GM12872 (cell line): ENCODE measurements around the gene TCEA2.
A peak's percentile ranks its signal among the peaks of the same experiment; 100 is the strongest.

Source experiments
- TF ChIP-seq, protein P1 (sequence below): IDR thresholded peaks from 3 replicates; pipeline ENCODE4 v1.5.1; 2011; ENCODE audit warnings: low read depth, mild to moderate bottlenecking, low read length, moderate library complexity; ENCODE audit not compliant: insufficient read depth

TCEA2 gene

DNA sequence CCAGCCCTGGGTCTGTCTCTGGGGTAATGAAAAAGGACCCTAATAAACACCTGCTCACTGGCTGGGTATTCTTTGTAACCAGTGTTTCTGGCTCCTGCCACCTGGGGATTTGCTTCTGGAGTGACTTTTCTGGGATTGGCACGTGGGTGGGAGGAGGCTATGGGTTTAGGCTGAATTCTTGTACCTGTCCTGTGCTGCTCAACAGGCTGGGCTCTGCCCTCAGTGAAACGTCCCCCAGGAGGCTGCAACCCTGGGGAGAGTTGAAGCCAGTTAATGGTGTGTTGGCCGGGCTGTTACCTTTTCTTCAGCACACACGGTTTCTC is 37.5 kb downstream of the TCEA2 start:
- TF ChIP-seq, protein P1, sequence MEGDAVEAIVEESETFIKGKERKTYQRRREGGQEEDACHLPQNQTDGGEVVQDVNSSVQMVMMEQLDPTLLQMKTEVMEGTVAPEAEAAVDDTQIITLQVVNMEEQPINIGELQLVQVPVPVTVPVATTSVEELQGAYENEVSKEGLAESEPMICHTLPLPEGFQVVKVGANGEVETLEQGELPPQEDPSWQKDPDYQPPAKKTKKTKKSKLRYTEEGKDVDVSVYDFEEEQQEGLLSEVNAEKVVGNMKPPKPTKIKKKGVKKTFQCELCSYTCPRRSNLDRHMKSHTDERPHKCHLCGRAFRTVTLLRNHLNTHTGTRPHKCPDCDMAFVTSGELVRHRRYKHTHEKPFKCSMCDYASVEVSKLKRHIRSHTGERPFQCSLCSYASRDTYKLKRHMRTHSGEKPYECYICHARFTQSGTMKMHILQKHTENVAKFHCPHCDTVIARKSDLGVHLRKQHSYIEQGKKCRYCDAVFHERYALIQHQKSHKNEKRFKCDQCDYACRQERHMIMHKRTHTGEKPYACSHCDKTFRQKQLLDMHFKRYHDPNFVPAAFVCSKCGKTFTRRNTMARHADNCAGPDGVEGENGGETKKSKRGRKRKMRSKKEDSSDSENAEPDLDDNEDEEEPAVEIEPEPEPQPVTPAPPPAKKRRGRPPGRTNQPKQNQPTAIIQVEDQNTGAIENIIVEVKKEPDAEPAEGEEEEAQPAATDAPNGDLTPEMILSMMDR = no peak

DNA sequence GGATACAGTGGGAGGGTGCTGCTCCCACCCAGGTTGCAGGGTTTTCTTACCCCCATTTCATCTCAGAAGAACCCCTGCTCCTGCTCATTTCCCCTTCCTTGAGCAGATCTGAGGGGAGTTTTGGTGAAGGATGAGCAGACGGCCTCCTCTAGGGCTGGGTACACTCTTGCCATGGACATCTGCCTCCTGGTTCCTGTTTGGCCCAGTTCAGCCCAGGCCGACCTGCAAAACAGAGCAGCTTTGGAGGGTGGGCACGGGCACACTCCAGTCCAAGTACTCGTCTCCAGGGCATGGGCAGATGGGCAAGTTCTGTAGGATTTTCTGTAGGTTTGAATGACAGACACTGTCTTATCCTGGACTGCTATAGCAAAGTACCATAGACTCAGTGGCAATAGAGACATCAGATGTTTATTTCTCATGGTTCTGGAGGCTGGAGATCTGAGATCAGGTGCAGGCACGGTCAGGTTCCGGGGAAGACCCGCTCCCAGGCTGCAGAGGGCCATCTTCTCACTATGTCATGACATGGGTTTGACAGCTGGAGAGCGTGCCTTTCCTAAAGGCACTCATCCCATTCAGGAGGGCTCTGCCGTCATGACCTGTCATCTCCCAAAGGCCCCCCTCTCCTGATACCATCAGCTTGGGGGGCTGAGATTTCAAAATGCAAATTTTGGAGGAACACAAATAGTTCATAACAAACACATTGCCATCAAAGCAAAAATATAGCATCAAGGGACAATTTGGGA is 38.1 kb downstream of the TCEA2 start:
- TF ChIP-seq, protein P1 = no peak

DNA sequence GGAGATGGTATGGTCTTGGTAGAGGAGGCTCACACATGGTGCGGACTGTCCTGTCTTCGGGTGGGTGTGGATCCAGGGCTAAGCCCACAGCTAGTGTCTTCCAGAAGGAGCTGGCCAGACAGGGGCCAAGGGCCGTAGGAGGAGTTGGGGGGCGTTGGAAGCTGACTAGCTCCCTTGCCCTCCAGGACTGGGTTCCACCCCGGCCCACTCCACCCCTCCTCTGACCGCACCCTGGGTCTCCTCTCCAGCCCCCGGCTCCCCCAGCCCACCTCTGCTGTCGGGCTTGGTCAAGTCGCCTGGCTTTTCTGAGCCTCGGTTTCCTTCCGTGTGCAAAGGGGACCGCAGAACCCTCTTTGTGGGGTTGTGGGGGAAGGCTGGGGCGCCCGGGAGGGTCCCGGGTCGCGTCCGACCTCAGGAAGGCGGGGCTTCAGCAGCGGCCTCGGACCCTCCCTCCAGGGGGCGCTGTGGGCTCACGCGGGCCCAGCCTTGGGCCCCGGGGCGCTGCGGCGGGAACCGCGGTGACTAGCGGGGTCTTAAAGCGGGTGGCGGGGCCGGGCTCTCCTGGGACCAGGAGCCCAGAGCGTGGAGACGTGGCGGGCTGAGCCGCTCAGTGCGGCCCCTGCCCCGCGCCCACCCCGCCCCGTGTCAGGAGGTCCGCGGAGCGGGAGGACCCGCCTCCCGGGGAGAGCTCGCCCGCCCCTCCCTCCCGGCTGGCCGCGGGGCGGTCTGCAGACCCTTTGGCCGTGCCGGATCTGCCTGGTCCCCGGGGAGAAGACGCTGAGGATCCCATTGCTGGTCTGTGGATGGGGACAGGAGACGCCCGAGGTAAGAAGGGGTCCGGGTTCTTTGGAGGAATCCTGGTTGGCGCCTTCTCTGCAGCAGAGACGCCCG is 39.0 kb downstream of the TCEA2 start:
- TF ChIP-seq, protein P1 = peak; percentile 73

DNA sequence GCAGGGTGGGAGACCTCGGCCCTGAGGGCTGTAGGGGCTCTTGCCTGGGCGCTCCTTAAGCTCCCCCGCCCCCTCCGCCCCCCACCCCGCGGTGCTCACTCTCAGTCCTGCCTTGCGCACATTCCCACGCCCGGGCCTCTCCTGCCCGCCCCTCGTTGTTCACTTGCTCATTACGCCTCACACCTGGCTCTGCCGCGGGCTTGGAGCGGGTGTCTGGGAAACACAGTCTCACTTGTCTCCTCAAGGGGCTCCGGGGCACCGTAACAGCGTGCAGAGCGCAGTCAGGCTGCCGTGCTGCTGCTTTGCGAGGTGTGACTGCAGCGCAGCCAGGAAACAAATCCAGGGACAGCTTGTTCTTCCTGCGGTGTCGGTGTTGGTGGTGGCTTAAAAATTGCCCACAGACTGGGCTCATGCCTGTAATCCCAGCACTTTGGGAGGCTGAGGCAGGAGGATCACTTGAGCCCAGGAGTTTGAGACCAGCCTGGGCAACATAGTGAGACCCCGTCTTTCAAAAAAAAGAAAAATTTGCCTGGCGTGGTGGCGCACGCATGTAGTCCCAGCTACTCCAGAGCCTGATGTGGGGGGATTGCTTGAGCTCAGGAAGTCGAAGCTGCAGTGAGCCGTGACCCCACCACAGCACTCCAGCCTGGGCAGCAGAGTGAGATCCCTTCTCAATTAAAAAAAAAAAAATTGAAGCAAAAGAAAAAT is 39.8 kb downstream of the TCEA2 start:
- TF ChIP-seq, protein P1 = no peak

DNA sequence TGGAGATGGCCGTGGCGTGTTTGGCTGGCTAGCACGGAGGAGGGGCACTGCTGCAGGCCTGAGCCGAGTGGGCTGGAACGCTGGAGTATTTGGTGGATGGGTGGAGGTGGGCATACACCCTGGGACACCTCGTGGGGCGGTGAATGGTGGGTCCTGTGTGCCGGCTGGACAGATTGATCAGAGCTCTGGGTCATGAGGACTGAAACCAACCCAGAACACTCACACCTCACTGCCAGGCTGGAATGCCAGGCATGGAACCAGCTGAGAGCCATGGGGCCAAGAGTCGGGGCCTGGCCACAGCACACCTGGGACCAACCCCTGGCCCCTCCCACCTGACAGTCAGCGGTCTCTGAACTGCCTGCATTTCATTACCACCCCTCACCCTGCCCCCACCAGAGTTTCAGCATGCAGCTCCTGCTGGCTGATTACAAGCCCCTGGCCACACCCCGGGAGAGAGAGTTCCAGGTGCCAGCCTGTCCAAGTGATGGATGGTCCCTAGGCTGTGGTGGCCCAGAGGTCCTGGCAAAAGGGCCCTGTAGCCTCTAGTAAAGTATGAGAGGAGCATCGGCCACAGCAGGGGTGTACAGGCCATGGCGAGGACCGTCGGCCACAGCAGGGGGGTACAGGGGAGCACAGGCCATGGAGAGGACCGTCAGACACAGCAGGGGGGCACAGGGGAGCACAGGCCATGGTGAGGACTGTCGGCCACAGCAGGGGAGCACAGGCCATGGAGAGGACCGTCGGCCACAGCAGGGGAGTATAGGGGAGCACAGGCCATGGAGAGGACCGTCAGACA is 41.1 kb downstream of the TCEA2 start:
- TF ChIP-seq, protein P1 = no peak

DNA sequence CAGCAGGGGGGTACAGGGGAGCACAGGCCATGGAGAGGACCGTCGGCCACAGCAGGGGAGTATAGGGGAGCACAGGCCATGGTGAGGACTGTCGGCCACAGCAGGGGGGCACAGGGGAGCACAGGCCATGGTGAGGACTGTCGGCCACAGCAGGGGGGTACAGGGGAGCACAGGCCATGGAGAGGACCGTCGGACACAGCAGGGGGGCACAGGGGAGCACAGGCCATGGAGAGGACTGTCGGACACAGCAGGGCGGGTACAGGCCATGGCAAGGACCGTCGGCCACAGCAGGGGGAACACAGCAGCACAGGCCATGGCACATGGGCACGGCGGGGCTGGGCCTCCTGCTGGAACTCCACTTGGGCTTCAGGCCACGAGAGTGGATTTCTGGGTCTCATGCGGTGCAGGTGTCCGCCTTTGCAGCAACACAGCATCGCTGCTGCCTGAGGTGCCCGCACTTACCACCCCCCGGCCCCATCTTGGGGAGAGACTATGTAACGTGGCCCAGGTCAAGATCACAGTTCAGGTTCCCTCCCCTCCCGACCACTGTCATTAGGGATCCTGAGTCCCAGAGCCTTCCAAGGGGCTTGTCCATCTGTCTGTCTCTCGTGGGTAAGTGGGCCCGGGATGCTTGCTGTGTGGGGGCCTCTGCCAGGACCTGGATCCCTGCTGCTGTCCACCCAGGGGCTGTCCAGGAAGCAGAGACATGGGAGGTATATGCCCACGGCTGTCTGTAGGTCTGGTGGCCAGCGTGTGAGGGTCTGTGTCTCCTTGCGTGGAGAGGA is 41.9 kb downstream of the TCEA2 start:
- TF ChIP-seq, protein P1 = no peak
